ENCODE data around the gene SH3GL2. TPM values are rescaled to one million over a fixed set of nuclear protein-coding genes. Genes with fewer than 3 reads are reported as not detected.

SH3GL2 gene
- total RNA-seq, 2 experiments from 2014 or later, result not detected

- no peak for DNase-seq
- no peaks in the 10 kb centered on the region for H3K4me1 Mint-ChIP-seq (ENCODE audit: low read depth)
- no peaks in the 10 kb centered on the region for H3K27me3 Mint-ChIP-seq
- no peak overlapping the region for H3K4me3 Mint-ChIP-seq
- no peaks in the 10 kb centered on the region for H3K36me3 Mint-ChIP-seq
- H3K27ac Mint-ChIP-seq, result no peak overlapping the region
- POLR2A ChIA-PET, result no interaction called here
- intact Hi-C loops (cut with micrococcal nuclease), result no loop called here
- H3K9me3 Mint-ChIP-seq, result peaks cover 2% of the 10 kb centered on the region
- CTCF ChIA-PET, result no interaction called here
These were observed 197.9 kb downstream of the SH3GL2 start for GRCh38 chr9:17776735-17777134.

- H3K9me3 Mint-ChIP-seq, result peaks cover 2% of the 10 kb centered on the region
- H3K4me1 Mint-ChIP-seq (ENCODE audit: low read depth), result no peaks in the 10 kb centered on the region
- no peak for DNase-seq
- H3K27ac Mint-ChIP-seq, result no peak overlapping the region
- intact Hi-C loops (cut with micrococcal nuclease), result no loop called here
- CTCF ChIA-PET, result no interaction called here
- no peaks in the 10 kb centered on the region for H3K27me3 Mint-ChIP-seq
- POLR2A ChIA-PET, result no interaction called here
- no peak overlapping the region for H3K4me3 Mint-ChIP-seq
- no peaks in the 10 kb centered on the region for H3K36me3 Mint-ChIP-seq
These were observed 198.6 kb downstream of the SH3GL2 start for GRCh38 chr9:17777465-17777864.

GRCh38 chr9:17782430-17783149, 203.7 kb downstream of the SH3GL2 start:
- Mint-ChIP-seq H3K4me3 (no peak overlapping the region), H3K27me3 (no peaks in the 10 kb centered on the region), H3K9me3 (peaks cover 2% of the 10 kb centered on the region), H3K36me3 (no peaks in the 10 kb centered on the region), H3K27ac (no peak overlapping the region), H3K4me1 (ENCODE audit: low read depth) (no peaks in the 10 kb centered on the region)
- ChIA-PET CTCF (no interaction called here), POLR2A (no interaction called here)
- no peak for DNase-seq
- intact Hi-C loops (cut with micrococcal nuclease), result no loop called here

GRCh38 chr9:17783227-17783626, 204.4 kb downstream of the SH3GL2 start:
- intact Hi-C loops (cut with micrococcal nuclease), result no loop called here
- DNase-seq, result no peak
- H3K27me3 Mint-ChIP-seq, result no peaks in the 10 kb centered on the region
- H3K4me1 Mint-ChIP-seq (ENCODE audit: low read depth), result no peaks in the 10 kb centered on the region
- H3K4me3 Mint-ChIP-seq, result no peak overlapping the region
- no peak overlapping the region for H3K27ac Mint-ChIP-seq
- ChIA-PET POLR2A (no interaction called here), CTCF (no interaction called here)
- peaks cover 2% of the 10 kb centered on the region for H3K9me3 Mint-ChIP-seq
- H3K36me3 Mint-ChIP-seq, result no peaks in the 10 kb centered on the region

GRCh38 chr9:17789316-17789715, 210.4 kb downstream of the SH3GL2 start:
- no peak overlapping the region for H3K4me3 Mint-ChIP-seq
- H3K27me3 Mint-ChIP-seq, result no peaks in the 10 kb centered on the region
- no peak for DNase-seq
- POLR2A ChIA-PET, result no interaction called here
- intact Hi-C loops (cut with micrococcal nuclease), result no loop called here
- CTCF ChIA-PET, result no interaction called here
- H3K36me3 Mint-ChIP-seq, result no peaks in the 10 kb centered on the region
- no peaks in the 10 kb centered on the region for H3K9me3 Mint-ChIP-seq
- no peaks in the 10 kb centered on the region for H3K4me1 Mint-ChIP-seq (ENCODE audit: low read depth)
- H3K27ac Mint-ChIP-seq, result no peak overlapping the region

- no peaks in the 10 kb centered on the region for H3K4me1 Mint-ChIP-seq (ENCODE audit: low read depth)
- DNase-seq, result no peak
- ChIA-PET CTCF (interaction anchor here (0.9 kb wide), 1 partner anchor 17 kb away, joined by 3 read pairs; no protein-coding TSS in a partner anchor), POLR2A (no interaction called here)
- H3K27ac Mint-ChIP-seq, result no peak overlapping the region
- H3K36me3 Mint-ChIP-seq, result no peaks in the 10 kb centered on the region
- no peak overlapping the region for H3K4me3 Mint-ChIP-seq
- H3K9me3 Mint-ChIP-seq, result no peaks in the 10 kb centered on the region
- H3K27me3 Mint-ChIP-seq, result no peaks in the 10 kb centered on the region
- intact Hi-C loops (cut with micrococcal nuclease), result no loop called here
These were observed 215.1 kb downstream of the SH3GL2 start for GRCh38 chr9:17793713-17794622.

- intact Hi-C loops (cut with micrococcal nuclease), result no loop called here
- no peak for DNase-seq
- H3K27me3 Mint-ChIP-seq, result no peaks in the 10 kb centered on the region
- H3K4me1 Mint-ChIP-seq (ENCODE audit: low read depth), result no peaks in the 10 kb centered on the region
- H3K4me3 Mint-ChIP-seq, result no peak overlapping the region
- POLR2A ChIA-PET, result no interaction called here
- CTCF ChIA-PET, result interaction anchor here (0.9 kb wide), 1 partner anchor 15 kb away, joined by 3 read pairs; no protein-coding TSS in a partner anchor
- H3K9me3 Mint-ChIP-seq, result no peaks in the 10 kb centered on the region
- H3K36me3 Mint-ChIP-seq, result no peaks in the 10 kb centered on the region
- H3K27ac Mint-ChIP-seq, result no peak overlapping the region
These were observed 216.9 kb downstream of the SH3GL2 start for GRCh38 chr9:17795744-17796143.

- H3K27ac Mint-ChIP-seq, result no peak overlapping the region
- ChIA-PET CTCF (no interaction called here), POLR2A (no interaction called here)
- no peak overlapping the region for H3K4me3 Mint-ChIP-seq
- no peaks in the 10 kb centered on the region for H3K9me3 Mint-ChIP-seq
- no peaks in the 10 kb centered on the region for H3K27me3 Mint-ChIP-seq
- no peak for DNase-seq
- H3K4me1 Mint-ChIP-seq (ENCODE audit: low read depth), result no peaks in the 10 kb centered on the region
- intact Hi-C loops (cut with micrococcal nuclease), result no loop called here
- H3K36me3 Mint-ChIP-seq, result no peaks in the 10 kb centered on the region
These were observed 220.5 kb downstream of the SH3GL2 start for GRCh38 chr9:17799369-17799768.

GRCh38 chr9:17800418-17800817, 221.6 kb downstream of the SH3GL2 start:
- ChIA-PET CTCF (interaction anchor here (1.3 kb wide), 1 partner anchor 10 kb away, joined by 4 read pairs; no protein-coding TSS in a partner anchor), POLR2A (no interaction called here)
- Mint-ChIP-seq H3K4me1 (ENCODE audit: low read depth) (no peaks in the 10 kb centered on the region), H3K27ac (no peak overlapping the region), H3K4me3 (no peak overlapping the region), H3K27me3 (no peaks in the 10 kb centered on the region), H3K36me3 (no peaks in the 10 kb centered on the region), H3K9me3 (no peaks in the 10 kb centered on the region)
- no peak for DNase-seq
- intact Hi-C loops (cut with micrococcal nuclease), result no loop called here

- H3K36me3 Mint-ChIP-seq, result no peaks in the 10 kb centered on the region
These were observed 223.5 kb downstream of the SH3GL2 start for GRCh38 chr9:17802249-17802857.

GRCh38 chr9:17807613-17808282, 228.9 kb downstream of the SH3GL2 start:
- no peak overlapping the region for H3K27ac Mint-ChIP-seq
- intact Hi-C loops (cut with micrococcal nuclease), result no loop called here
- ChIA-PET CTCF (interaction anchor here (0.6 to 0.9 kb wide), 2 partner anchors 254 to 406 kb away, joined by 3 read pairs; no protein-coding TSS in a partner anchor), POLR2A (no interaction called here)
- H3K36me3 Mint-ChIP-seq, result no peaks in the 10 kb centered on the region
- no peaks in the 10 kb centered on the region for H3K9me3 Mint-ChIP-seq
- no peaks in the 10 kb centered on the region for H3K4me1 Mint-ChIP-seq (ENCODE audit: low read depth)
- H3K4me3 Mint-ChIP-seq, result no peak overlapping the region
- H3K27me3 Mint-ChIP-seq, result peaks cover 4% of the 10 kb centered on the region
- no peak for DNase-seq

More at GRCh38 chr9:17802249-17802857, 223.5 kb downstream of the SH3GL2 start:
- Mint-ChIP-seq H3K27ac (no peak overlapping the region), H3K4me1 (ENCODE audit: low read depth) (no peaks in the 10 kb centered on the region), H3K9me3 (no peaks in the 10 kb centered on the region), H3K4me3 (no peak overlapping the region), H3K27me3 (no peaks in the 10 kb centered on the region)
- no peak for DNase-seq
- CTCF ChIA-PET, result interaction anchor here (1.5 kb wide), 1 partner anchor 9 kb away, joined by 6 read pairs; no protein-coding TSS in a partner anchor
- intact Hi-C loops (cut with micrococcal nuclease), result no loop called here
- POLR2A ChIA-PET, result no interaction called here

- POLR2A ChIA-PET, result no interaction called here
- H3K4me3 Mint-ChIP-seq, result no peak overlapping the region
- no peak overlapping the region for H3K27ac Mint-ChIP-seq
- CTCF ChIA-PET, result interaction anchor here (0.6 to 2.0 kb wide), 12 partner anchors 8 to 1216 kb away, joined by 3 to 15 read pairs (median 4); no protein-coding TSS in a partner anchor
- no peaks in the 10 kb centered on the region for H3K36me3 Mint-ChIP-seq
- DNase-seq, result no peak
- peaks cover 4% of the 10 kb centered on the region for H3K27me3 Mint-ChIP-seq
- H3K9me3 Mint-ChIP-seq, result no peaks in the 10 kb centered on the region
- intact Hi-C loops (cut with micrococcal nuclease), result loop anchor here (2.0 to 10.0 kb wide), 4 partner anchors 402 to 1644 kb away; no protein-coding TSS in a partner anchor
- no peaks in the 10 kb centered on the region for H3K4me1 Mint-ChIP-seq (ENCODE audit: low read depth)
These were observed 231.5 kb downstream of the SH3GL2 start for GRCh38 chr9:17810317-17810716.

Data from activated CD4-positive, alpha-beta memory T cell treated with anti-CD3 and anti-CD28 coated beads for 36 hours (primary cell).